Astrocyte of the spinal cord (primary cell): Measurements from ENCODE around the gene GSDMA.

Experiments
- DNase-seq: peaks from one replicate; pipeline ENCODE4 v3.0.0; 2011; ENCODE audit warnings: low read depth, low spot score
- H3K4me3 ChIP-seq: 2 replicates; pipeline ENCODE4 v1.5.1; 2011; ENCODE audit warnings: low read depth, mild to moderate bottlenecking, low read length, moderate library complexity
- CTCF ChIP-seq: IDR thresholded peaks from 2 replicates; pipeline ENCODE4 v1.5.1; 2012; ENCODE audit warnings: low read depth, mild to moderate bottlenecking, low read length, inconsistent platforms
- in situ Hi-C: cut with HindIII; loops from 2 replicates; pipeline ENCODE4 v1.10.0; 2017; ENCODE audit warnings: low sequenced_read_pairs

GSDMA gene

GRCh38 chr17:39929646-39930407 lies 33.0 kb upstream of the GSDMA start:
- in situ Hi-C loops: no loop called here
- no peak for TF ChIP-seq CTCF
- no peak overlapping the region for H3K4me3 ChIP-seq
- DNase-seq: peak; percentile 83

GRCh38 chr17:39933912-39934311 lies 28.9 kb upstream of the GSDMA start:
- in situ Hi-C loops: no loop called here
- H3K4me3 ChIP-seq: no peak overlapping the region
- no peak for TF ChIP-seq CTCF
- no peak for DNase-seq

- in situ Hi-C loops: no loop called here
- no peak for TF ChIP-seq CTCF
- H3K4me3 ChIP-seq: no peak overlapping the region
- DNase-seq: no peak
These were observed 28.5 kb upstream of the GSDMA start for GRCh38 chr17:39934324-39934723.

GRCh38 chr17:39935909-39936308 lies 26.9 kb upstream of the GSDMA start:
- in situ Hi-C loops: no loop called here
- H3K4me3 ChIP-seq: no peak overlapping the region
- no peak for TF ChIP-seq CTCF
- DNase-seq: peak; percentile 16

GRCh38 chr17:39937447-39937846 lies 25.4 kb upstream of the GSDMA start:
- no peak overlapping the region for H3K4me3 ChIP-seq
- no peak for DNase-seq
- TF ChIP-seq CTCF: no peak
- in situ Hi-C loops: no loop called here

GRCh38 chr17:39938140-39938869 lies 24.5 kb upstream of the GSDMA start:
- no peak for TF ChIP-seq CTCF
- no peak for DNase-seq
- no peak overlapping the region for H3K4me3 ChIP-seq
- in situ Hi-C loops: no loop called here
